Activated naive CD8-positive, alpha-beta T cell treated with anti-CD3 and anti-CD28 coated beads for 36 hours (primary cell): ENCODE results near the gene OFD1. TPM values are rescaled to one million over a fixed set of nuclear protein-coding genes. Genes with fewer than 3 reads are reported as not detected.

Source experiments
- DNase-seq: peaks from one replicate; pipeline ENCODE4 v3.0.0; 2021
- H3K27ac Mint-ChIP-seq: one replicate; pipeline ENCODE4 v1.8.0; 2022; ENCODE audit warnings: mild to moderate bottlenecking, moderate library complexity, mixed read lengths
- H3K27me3 Mint-ChIP-seq: one replicate; pipeline ENCODE4 v1.8.0; 2022; ENCODE audit warnings: mild to moderate bottlenecking, mixed read lengths
- H3K36me3 Mint-ChIP-seq: one replicate; pipeline ENCODE4 v1.8.0; 2021; ENCODE audit warnings: mild to moderate bottlenecking, mixed read lengths
- H3K4me1 Mint-ChIP-seq: one replicate; pipeline ENCODE4 v1.8.0; 2021; ENCODE audit warnings: mixed read lengths
- H3K4me3 Mint-ChIP-seq: one replicate; pipeline ENCODE4 v1.8.0; 2022; ENCODE audit warnings: mild to moderate bottlenecking, moderate library complexity, mixed read lengths
- H3K9me3 Mint-ChIP-seq: one replicate; pipeline ENCODE4 v1.8.0; 2022; ENCODE audit warnings: mixed read lengths
- total RNA-seq, 2 experiments: library from RNA; stranded (reverse); gene quantifications; one replicate each; pipeline ENCODE4 v1.2.3, GENCODE V29; 2021

OFD1 gene
- total RNA-seq, 2 experiments from 2014 or later, result 27.4 to 29.0 TPM

- no peaks in the 10 kb centered on the region for H3K27me3 Mint-ChIP-seq
- peak overlapping the region; percentile 68 for H3K27ac Mint-ChIP-seq
- peaks cover 62% of the 10 kb centered on the region for H3K4me1 Mint-ChIP-seq
- DNase-seq, result no peak
- no peaks in the 10 kb centered on the region for H3K9me3 Mint-ChIP-seq
- no peak overlapping the region for H3K4me3 Mint-ChIP-seq
- peaks cover 28% of the 10 kb centered on the region for H3K36me3 Mint-ChIP-seq
Observed at GRCh38 chrX:13697455-13697854, 37.1 kb upstream of the OFD1 start.

DNA sequence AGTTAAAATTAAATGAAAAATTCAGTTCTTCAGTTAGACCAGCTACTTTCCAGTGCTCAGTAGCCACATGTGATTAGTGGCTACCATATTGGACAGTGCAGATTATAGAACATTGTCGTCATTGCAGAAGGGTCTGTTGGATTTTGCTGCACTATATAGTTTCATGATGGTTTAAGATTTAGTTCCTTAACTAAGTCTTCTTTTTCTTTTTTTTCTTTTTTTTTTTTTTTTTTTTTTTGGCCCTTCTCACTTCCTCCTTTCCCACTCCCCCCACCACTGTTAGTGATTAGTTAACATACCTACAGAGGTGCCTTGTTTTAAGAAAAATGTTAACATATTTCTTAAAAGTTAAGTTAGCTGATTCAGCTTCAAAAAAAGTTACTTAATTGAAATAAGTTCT, 36.6 kb upstream of the OFD1 start:
- DNase-seq, result no peak
- H3K4me1 Mint-ChIP-seq, result peaks cover 62% of the 10 kb centered on the region
- H3K27me3 Mint-ChIP-seq, result no peaks in the 10 kb centered on the region
- no peaks in the 10 kb centered on the region for H3K9me3 Mint-ChIP-seq
- H3K4me3 Mint-ChIP-seq, result no peak overlapping the region
- peaks cover 26% of the 10 kb centered on the region for H3K36me3 Mint-ChIP-seq
- H3K27ac Mint-ChIP-seq, result no peak overlapping the region

DNA sequence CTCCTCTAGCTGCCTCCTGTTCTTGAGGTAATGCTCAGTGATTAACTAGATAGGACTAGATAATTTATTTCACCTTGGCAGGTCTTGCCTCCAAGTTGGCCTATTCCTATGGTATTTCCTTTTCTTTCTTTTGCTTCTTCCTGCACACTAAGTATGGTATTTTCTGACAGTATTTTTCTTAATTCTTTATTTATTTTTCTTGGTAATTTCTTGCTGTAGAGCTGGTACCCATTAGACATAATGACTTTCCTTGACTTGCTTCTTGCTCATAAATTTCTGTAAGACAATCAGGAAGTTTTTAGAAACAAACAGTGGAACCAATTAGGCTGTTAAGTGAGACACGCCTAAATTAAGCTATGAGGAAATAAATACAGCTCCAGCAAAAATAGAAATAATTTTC, 36.1 kb upstream of the OFD1 start:
- no peak overlapping the region for H3K4me3 Mint-ChIP-seq
- no peak overlapping the region for H3K27ac Mint-ChIP-seq
- H3K36me3 Mint-ChIP-seq, result peaks cover 26% of the 10 kb centered on the region

GRCh38 chrX:13699183-13699826, 35.2 kb upstream of the OFD1 start:
- Mint-ChIP-seq H3K4me1 (peaks cover 59% of the 10 kb centered on the region), H3K4me3 (no peak overlapping the region), H3K9me3 (no peaks in the 10 kb centered on the region)

More for the DNA sequence above, 36.1 kb upstream of the OFD1 start:
- peaks cover 60% of the 10 kb centered on the region for H3K4me1 Mint-ChIP-seq
- DNase-seq, result no peak
- H3K9me3 Mint-ChIP-seq, result no peaks in the 10 kb centered on the region
- no peaks in the 10 kb centered on the region for H3K27me3 Mint-ChIP-seq

GRCh38 chrX:13700380-13700779, 34.2 kb upstream of the OFD1 start:
- Mint-ChIP-seq H3K4me3 (no peak overlapping the region), H3K36me3 (peaks cover 24% of the 10 kb centered on the region), H3K4me1 (peaks cover 52% of the 10 kb centered on the region), H3K9me3 (no peaks in the 10 kb centered on the region), H3K27ac (no peak overlapping the region), H3K27me3 (no peaks in the 10 kb centered on the region)
- DNase-seq, result no peak

More at GRCh38 chrX:13699183-13699826, 35.2 kb upstream of the OFD1 start:
- H3K36me3 Mint-ChIP-seq, result peaks cover 28% of the 10 kb centered on the region
- no peaks in the 10 kb centered on the region for H3K27me3 Mint-ChIP-seq
- no peak overlapping the region for H3K27ac Mint-ChIP-seq
- no peak for DNase-seq

DNA sequence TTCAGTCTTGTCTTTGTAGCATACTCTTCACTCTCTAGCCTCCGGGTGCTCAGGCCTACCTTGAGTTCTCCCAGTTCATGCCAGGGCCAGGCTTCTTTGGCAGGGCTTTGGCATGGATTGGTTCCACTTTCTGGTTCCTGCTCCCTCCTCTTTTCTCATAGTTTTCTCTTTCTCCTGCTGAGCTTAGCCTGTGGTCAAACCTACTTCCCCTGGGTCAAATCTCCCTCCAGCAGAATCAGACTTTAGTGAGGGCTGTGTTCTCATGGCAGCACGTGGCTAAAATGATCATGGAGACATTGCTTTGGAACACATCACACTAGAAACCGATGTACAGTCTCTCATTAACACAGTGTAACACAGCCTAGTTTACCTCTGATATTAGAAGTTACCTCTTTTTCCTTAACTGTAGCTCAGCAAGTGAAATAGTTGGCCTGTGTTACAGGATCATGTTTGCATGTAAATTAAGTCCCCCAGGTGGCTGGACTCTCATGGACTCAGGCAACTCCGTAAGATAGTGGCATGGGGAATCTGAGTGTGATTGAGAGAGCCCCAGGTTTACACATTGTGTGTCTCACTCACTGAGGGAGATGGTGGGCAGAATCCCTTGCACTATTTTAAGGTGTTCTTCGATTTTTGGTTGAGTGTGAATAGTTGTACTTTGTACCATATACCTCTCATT, 32.3 kb upstream of the OFD1 start:
- H3K4me3 Mint-ChIP-seq, result no peak overlapping the region
- H3K4me1 Mint-ChIP-seq, result peaks cover 47% of the 10 kb centered on the region

DNA sequence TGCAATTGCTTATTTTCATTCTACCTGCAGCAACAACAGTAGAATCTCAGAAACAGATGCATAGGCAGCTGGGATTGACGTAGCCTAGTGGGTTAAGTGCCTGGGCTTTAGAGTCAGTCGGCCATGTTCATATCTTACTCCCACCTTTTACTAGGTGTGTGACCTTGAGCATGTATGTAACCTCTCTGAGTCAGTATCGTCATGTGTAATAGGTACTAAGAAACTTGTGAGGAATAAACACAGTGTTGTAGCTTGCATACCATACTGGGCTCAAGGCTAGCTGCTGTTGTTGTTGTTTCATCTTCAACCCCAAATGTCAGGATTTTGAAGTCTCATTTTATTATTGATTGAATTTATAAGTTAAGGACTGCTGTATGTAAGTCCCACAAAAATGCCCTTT, 31.4 kb upstream of the OFD1 start:
- Mint-ChIP-seq H3K27ac (no peak overlapping the region), H3K36me3 (peaks cover 31% of the 10 kb centered on the region), H3K4me1 (peaks cover 42% of the 10 kb centered on the region), H3K9me3 (no peaks in the 10 kb centered on the region), H3K27me3 (no peaks in the 10 kb centered on the region), H3K4me3 (no peak overlapping the region)
- DNase-seq, result no peak

More for the DNA sequence above, 32.3 kb upstream of the OFD1 start:
- peak overlapping the region; percentile 58 for H3K27ac Mint-ChIP-seq
- DNase-seq, result no peak
- peaks cover 27% of the 10 kb centered on the region for H3K36me3 Mint-ChIP-seq
- H3K27me3 Mint-ChIP-seq, result no peaks in the 10 kb centered on the region
- no peaks in the 10 kb centered on the region for H3K9me3 Mint-ChIP-seq

- Mint-ChIP-seq H3K4me1 (peaks cover 42% of the 10 kb centered on the region), H3K27ac (peak overlapping the region; percentile 31), H3K27me3 (no peaks in the 10 kb centered on the region), H3K36me3 (peaks cover 35% of the 10 kb centered on the region), H3K4me3 (no peak overlapping the region), H3K9me3 (no peaks in the 10 kb centered on the region)
- no peak for DNase-seq
Observed at GRCh38 chrX:13703589-13703988, 31.0 kb upstream of the OFD1 start.

- Mint-ChIP-seq H3K27ac (peak overlapping the region; percentile 5), H3K36me3 (peaks cover 31% of the 10 kb centered on the region), H3K4me3 (no peak overlapping the region), H3K9me3 (no peaks in the 10 kb centered on the region), H3K27me3 (no peaks in the 10 kb centered on the region), H3K4me1 (peaks cover 4% of the 10 kb centered on the region)
- DNase-seq, result no peak
Observed at GRCh38 chrX:13711141-13711540, 23.4 kb upstream of the OFD1 start.

GRCh38 chrX:13716455-13716854, 18.1 kb upstream of the OFD1 start:
- H3K27ac Mint-ChIP-seq, result peak overlapping the region; percentile 51
- no peaks in the 10 kb centered on the region for H3K27me3 Mint-ChIP-seq
- peaks cover 13% of the 10 kb centered on the region for H3K4me1 Mint-ChIP-seq
- no peaks in the 10 kb centered on the region for H3K9me3 Mint-ChIP-seq
- no peak for DNase-seq
- peaks cover 33% of the 10 kb centered on the region for H3K36me3 Mint-ChIP-seq
- no peak overlapping the region for H3K4me3 Mint-ChIP-seq

DNA sequence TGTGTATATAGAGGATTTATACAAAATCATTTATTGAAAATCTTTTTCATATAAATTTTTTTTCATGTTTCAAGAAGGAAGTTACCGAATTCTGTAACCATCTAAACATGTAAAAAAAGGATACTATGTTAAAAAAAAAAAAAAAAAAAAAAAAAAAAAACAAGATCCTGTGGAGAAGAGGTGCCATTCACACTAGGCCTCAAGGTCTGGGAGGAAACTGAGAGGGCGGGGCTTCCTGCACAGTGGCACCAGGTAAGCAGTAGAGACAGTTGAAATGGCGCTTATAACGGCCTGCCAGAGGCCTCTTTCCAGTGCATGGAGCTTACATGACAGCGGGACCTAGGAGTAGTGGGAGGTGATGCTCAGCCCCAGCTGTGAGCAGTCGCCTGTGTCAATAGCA, 17.6 kb upstream of the OFD1 start:
- no peaks in the 10 kb centered on the region for H3K9me3 Mint-ChIP-seq
- no peak for DNase-seq
- no peak overlapping the region for H3K4me3 Mint-ChIP-seq
- peak overlapping the region; percentile 51 for H3K27ac Mint-ChIP-seq
- peaks cover 13% of the 10 kb centered on the region for H3K4me1 Mint-ChIP-seq
- no peaks in the 10 kb centered on the region for H3K27me3 Mint-ChIP-seq
- peaks cover 31% of the 10 kb centered on the region for H3K36me3 Mint-ChIP-seq

DNA sequence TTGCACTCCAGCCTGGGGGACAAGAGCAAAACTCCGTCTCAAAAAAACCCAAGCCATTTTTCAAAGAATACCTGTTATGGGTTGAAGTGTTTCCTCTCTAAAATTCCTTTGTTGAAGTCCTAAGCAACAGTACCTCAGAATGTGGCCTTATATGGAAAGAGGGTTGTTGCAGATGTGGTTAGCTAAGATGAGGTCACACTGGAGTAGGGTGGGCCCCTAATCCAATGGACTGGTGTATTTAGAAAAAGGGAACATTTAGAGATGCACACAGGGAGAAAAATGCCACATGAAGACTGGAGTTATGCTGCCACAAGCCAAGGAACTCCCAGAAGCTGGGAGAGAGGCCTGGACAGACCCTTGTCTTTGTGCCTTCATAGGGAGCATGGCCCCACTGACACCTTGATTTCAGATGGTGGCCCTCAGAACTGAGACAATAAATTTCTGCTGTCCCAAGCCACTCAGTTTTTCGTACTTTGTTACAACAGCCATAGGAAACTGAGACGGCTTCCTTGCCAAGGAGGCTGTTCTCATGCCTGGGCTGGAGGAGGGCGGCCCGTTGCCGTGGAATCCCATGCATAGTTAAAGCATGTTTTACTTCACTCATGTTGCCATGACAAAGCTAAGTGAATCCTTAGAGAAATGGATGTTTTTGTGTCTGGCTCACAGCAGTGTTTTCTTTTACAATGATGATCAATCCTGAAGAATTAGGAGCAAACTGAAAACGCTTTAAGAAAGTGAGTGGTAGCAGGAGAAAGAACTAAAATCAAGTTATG, 16.7 kb upstream of the OFD1 start:
- H3K4me3 Mint-ChIP-seq, result no peak overlapping the region
- DNase-seq, result no peak
- H3K36me3 Mint-ChIP-seq, result peaks cover 39% of the 10 kb centered on the region
- H3K4me1 Mint-ChIP-seq, result peaks cover 13% of the 10 kb centered on the region
- H3K27me3 Mint-ChIP-seq, result no peaks in the 10 kb centered on the region
- H3K9me3 Mint-ChIP-seq, result no peaks in the 10 kb centered on the region
- peak overlapping the region; percentile 51 for H3K27ac Mint-ChIP-seq

- Mint-ChIP-seq H3K36me3 (peaks cover 52% of the 10 kb centered on the region), H3K4me3 (no peak overlapping the region), H3K4me1 (peaks cover 17% of the 10 kb centered on the region)
Observed at GRCh38 chrX:13719192-13719856, 15.2 kb upstream of the OFD1 start.

GRCh38 chrX:13721371-13721770, 13.2 kb upstream of the OFD1 start:
- H3K4me3 Mint-ChIP-seq, result no peak overlapping the region
- peaks cover 25% of the 10 kb centered on the region for H3K4me1 Mint-ChIP-seq
- no peak overlapping the region for H3K27ac Mint-ChIP-seq
- peaks cover 65% of the 10 kb centered on the region for H3K36me3 Mint-ChIP-seq
- no peak for DNase-seq
- H3K27me3 Mint-ChIP-seq, result no peaks in the 10 kb centered on the region
- peaks cover 9% of the 10 kb centered on the region for H3K9me3 Mint-ChIP-seq

More at GRCh38 chrX:13719192-13719856, 15.2 kb upstream of the OFD1 start:
- no peaks in the 10 kb centered on the region for H3K27me3 Mint-ChIP-seq
- peak overlapping the region; percentile 16 for H3K27ac Mint-ChIP-seq
- no peak for DNase-seq
- H3K9me3 Mint-ChIP-seq, result peaks cover 2% of the 10 kb centered on the region
